HepG2 (cell line): Measurements from ENCODE around the gene FBXO33. TPM values are rescaled to one million over a fixed set of nuclear protein-coding genes. Genes with fewer than 3 reads are reported as not detected.
A peak's percentile ranks its signal among the peaks of the same experiment; 100 is the strongest.

Experiments used
- ATM ChIP-seq: fragments of 450-650 bp; IDR thresholded peaks from 2 replicates; pipeline ENCODE4 v1.7.1; 2017; ENCODE audit warnings: mild to moderate bottlenecking, borderline replicate concordance
- CEBPG ChIP-seq: IDR thresholded peaks from 2 replicates; pipeline ENCODE4 v1.6.1; 2016
- DMAP1 ChIP-seq: IDR thresholded peaks from 2 replicates; pipeline ENCODE4 v1.6.1; 2016
- ELF1 ChIP-seq: sonication (generic); formaldehyde crosslinking; IDR thresholded peaks from 2 replicates; pipeline ENCODE4 v1.4.0; 2020; ENCODE audit warnings: missing genetic modification reagents
- FOXA1 ChIP-seq, 2 experiments: fragments of 450-650 bp in 1 of 2; sonication (generic) in 1 of 2; formaldehyde crosslinking in 1 of 2; IDR thresholded peaks; 2 replicates each; pipeline versions ENCODE4 v1.4.0 to v1.6.1; 2016 to 2020; ENCODE audit warnings: missing genetic modification reagents in 1 of 2
- FOXC1 ChIP-seq: sonication (generic); formaldehyde crosslinking; IDR thresholded peaks from 2 replicates; pipeline ENCODE4 v1.8.0; 2022; ENCODE audit warnings: mild to moderate bottlenecking, missing genetic modification reagents, borderline replicate concordance
- FOXK1 ChIP-seq: sonication (generic); formaldehyde crosslinking; IDR thresholded peaks from 2 replicates; pipeline ENCODE4 v1.4.0; 2020; ENCODE audit warnings: low read depth, missing genetic modification reagents, borderline replicate concordance
- GMEB2 ChIP-seq: IDR thresholded peaks from 2 replicates; pipeline ENCODE4 v1.6.1; 2016; ENCODE audit warnings: missing biosample characterization, missing genetic modification reagents, low read depth
- JUN ChIP-seq: sonication (generic); formaldehyde crosslinking; IDR thresholded peaks from 2 replicates; pipeline ENCODE4 v1.4.0; 2020; ENCODE audit warnings: mild to moderate bottlenecking, missing genetic modification reagents
- MAZ ChIP-seq, 2 experiments: sonication (generic) in 1 of 2; formaldehyde crosslinking in 1 of 2; IDR thresholded peaks; 2 replicates each; pipeline versions ENCODE4 v1.5.0 to v1.6.1; 2012 to 2020; ENCODE audit warnings: low read depth in 2 of 2, mild to moderate bottlenecking in 2 of 2, borderline replicate concordance in 1 of 2, improper control_type of control experiment in 1 of 2, low read length in 1 of 2, missing genetic modification reagents in 1 of 2, moderate library complexity in 1 of 2
- PHF21A ChIP-seq: sonication (generic); formaldehyde crosslinking; IDR thresholded peaks from 2 replicates; pipeline ENCODE4 v1.5.0; 2020; ENCODE audit warnings: mild to moderate bottlenecking, missing genetic modification reagents
- PRDM10 ChIP-seq: sonication (generic); formaldehyde crosslinking; IDR thresholded peaks from 2 replicates; pipeline ENCODE4 v1.4.0; 2020; ENCODE audit warnings: low read depth, missing genetic modification reagents
- SALL2 ChIP-seq: sonication (generic); formaldehyde crosslinking; IDR thresholded peaks from 2 replicates; pipeline ENCODE4 v1.8.1; 2023; ENCODE audit warnings: mild to moderate bottlenecking, missing genetic modification reagents, inconsistent platforms
- U2AF1 ChIP-seq: fragments of 200-400 bp; formaldehyde crosslinking; optimal IDR thresholded peaks from 2 replicates; pipeline ENCODE3; 2017; ENCODE audit warnings: mild to moderate bottlenecking, low read depth, low read length
- ZKSCAN1 ChIP-seq: fragments of 150-350 bp; IDR thresholded peaks from 2 replicates; pipeline ENCODE4 v1.6.1; 2014; ENCODE audit warnings: low read length
- ZNF232 ChIP-seq: sonication (generic); formaldehyde crosslinking; IDR thresholded peaks from 2 replicates; pipeline ENCODE4 v1.4.0; 2020; ENCODE audit warnings: missing genetic modification reagents, borderline replicate concordance
- ZNF335 ChIP-seq: sonication (generic); formaldehyde crosslinking; IDR thresholded peaks from 2 replicates; pipeline ENCODE4 v1.4.0; 2020; ENCODE audit warnings: missing genetic modification reagents
- ZNF33B ChIP-seq: sonication (generic); formaldehyde crosslinking; IDR thresholded peaks from 2 replicates; pipeline ENCODE4 v1.5.1; 2020; ENCODE audit warnings: mild to moderate bottlenecking, missing genetic modification reagents
- ZNF720 ChIP-seq: sonication (generic); formaldehyde crosslinking; IDR thresholded peaks from 2 replicates; pipeline ENCODE4 v1.4.0; 2020; ENCODE audit warnings: missing genetic modification reagents
- ZNF792 ChIP-seq: IDR thresholded peaks from 2 replicates; pipeline ENCODE4 v1.6.1; 2016
- ZSCAN25 ChIP-seq: sonication (generic); formaldehyde crosslinking; IDR thresholded peaks from 2 replicates; pipeline ENCODE4 v1.8.0; 2022; ENCODE audit warnings: mild to moderate bottlenecking, missing genetic modification reagents
- polyA plus RNA-seq, 8 experiments: library from polyadenylated mRNA; depleted of rRNA in 3 of 8; stranded (reverse) in 7 of 8; unstranded in 1 of 8; fragments of >200 nt; fragmentation: Illumina TruSeq in 4 of 8; extraction: Trizol in 4 of 8; gene quantifications; 2 replicates each; pipeline versions ENCODE4 v1.2.1 to v1.2.3, GENCODE V29; 2011 to 2016; ENCODE audit warnings: low read depth in 4 of 8, missing spikeins in 1 of 8, mixed read lengths in 1 of 8; ENCODE audit not compliant: insufficient read depth in 1 of 8
- total RNA-seq, 5 experiments: library from RNA; depleted of rRNA; stranded (reverse); fragments of >200 nt; fragmentation: Illumina TruSeq; extraction: Trizol; gene quantifications; 2 replicates each; pipeline ENCODE4 v1.2.3, GENCODE V29; 2016; ENCODE audit warnings: low read depth in 1 of 5
- TF ChIP-seq, protein P1 (sequence below): sonication (generic); formaldehyde crosslinking; IDR thresholded peaks from 2 replicates; pipeline ENCODE4 v1.4.0; 2020; ENCODE audit warnings: missing genetic modification reagents
- TF ChIP-seq, protein P2 (sequence below): sonication (generic); formaldehyde crosslinking; conservative IDR thresholded peaks from 2 replicates; pipeline ENCODE4 v1.4.0; 2020; ENCODE audit warnings: missing genetic modification reagents

The FBXO33 gene
- total and polyA plus RNA-seq, 2 of the 13 experiments (the other 11 are each of a cell fraction or from before 2014, with no cell fraction given): 15.5 to 16.9 TPM

GRCh38 chr14:39432179-39432618 lies at the start of gene FBXO33 (continued):
- TF ChIP-seq GMEB2 (CRISPR knock-in tag) (peak; percentile 73), ATM (no peak), DMAP1 (CRISPR knock-in tag) (peak; percentile 56; the same call in 1 of the 2 replicates), ZNF720 (CRISPR knock-in tag) (peak; percentile 90; the same call in 1 of the 2 replicates), PHF21A (CRISPR knock-in tag) (no peak), ZNF232 (CRISPR knock-in tag) (peak; percentile 38; the same call in 1 of the 2 replicates), CEBPG (CRISPR knock-in tag) (peak; percentile 42), JUN (no peak), PRDM10 (peak; percentile 98), ZSCAN25 (CRISPR knock-in tag) (0 out of 2 replicates have a peak, but pooled peaks have one; percentile 16), ZKSCAN1 (no peak), ELF1 (CRISPR knock-in tag) (peak; percentile 96), FOXK1 (CRISPR knock-in tag) (peak; percentile 94), ZNF335 (CRISPR knock-in tag) (no peak; the same call in 1 of the 2 replicates), FOXC1 (peak; percentile 69), ZNF33B (CRISPR knock-in tag) (peak; percentile 97), ZNF792 (CRISPR knock-in tag) (0 out of 2 replicates have a peak, but pooled peaks have one; percentile 16), FOXA1 (IDR thresholded peaks at IDR 0.05) (no peak), FOXA1 (CRISPR knock-in tag; IDR thresholded peaks at IDR 0.05) (peak; percentile 2; the same call in 1 of the 2 replicates), SALL2 (CRISPR knock-in tag) (peak; percentile 97), MAZ (IDR thresholded peaks at IDR 0.05; ENCODE audit: borderline replicate concordance, low read depth, low read length) (peak; percentile 66; the same call in 1 of the 2 replicates), MAZ (CRISPR knock-in tag; IDR thresholded peaks at IDR 0.05; ENCODE audit: low read depth) (peak; percentile 76; the same call in 1 of the 2 replicates), U2AF1 (peak; percentile 8)
- TF ChIP-seq, protein P1, sequence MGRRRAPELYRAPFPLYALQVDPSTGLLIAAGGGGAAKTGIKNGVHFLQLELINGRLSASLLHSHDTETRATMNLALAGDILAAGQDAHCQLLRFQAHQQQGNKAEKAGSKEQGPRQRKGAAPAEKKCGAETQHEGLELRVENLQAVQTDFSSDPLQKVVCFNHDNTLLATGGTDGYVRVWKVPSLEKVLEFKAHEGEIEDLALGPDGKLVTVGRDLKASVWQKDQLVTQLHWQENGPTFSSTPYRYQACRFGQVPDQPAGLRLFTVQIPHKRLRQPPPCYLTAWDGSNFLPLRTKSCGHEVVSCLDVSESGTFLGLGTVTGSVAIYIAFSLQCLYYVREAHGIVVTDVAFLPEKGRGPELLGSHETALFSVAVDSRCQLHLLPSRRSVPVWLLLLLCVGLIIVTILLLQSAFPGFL: peak; percentile 96; the same call in 1 of the 2 replicates
- TF ChIP-seq, protein P2, sequence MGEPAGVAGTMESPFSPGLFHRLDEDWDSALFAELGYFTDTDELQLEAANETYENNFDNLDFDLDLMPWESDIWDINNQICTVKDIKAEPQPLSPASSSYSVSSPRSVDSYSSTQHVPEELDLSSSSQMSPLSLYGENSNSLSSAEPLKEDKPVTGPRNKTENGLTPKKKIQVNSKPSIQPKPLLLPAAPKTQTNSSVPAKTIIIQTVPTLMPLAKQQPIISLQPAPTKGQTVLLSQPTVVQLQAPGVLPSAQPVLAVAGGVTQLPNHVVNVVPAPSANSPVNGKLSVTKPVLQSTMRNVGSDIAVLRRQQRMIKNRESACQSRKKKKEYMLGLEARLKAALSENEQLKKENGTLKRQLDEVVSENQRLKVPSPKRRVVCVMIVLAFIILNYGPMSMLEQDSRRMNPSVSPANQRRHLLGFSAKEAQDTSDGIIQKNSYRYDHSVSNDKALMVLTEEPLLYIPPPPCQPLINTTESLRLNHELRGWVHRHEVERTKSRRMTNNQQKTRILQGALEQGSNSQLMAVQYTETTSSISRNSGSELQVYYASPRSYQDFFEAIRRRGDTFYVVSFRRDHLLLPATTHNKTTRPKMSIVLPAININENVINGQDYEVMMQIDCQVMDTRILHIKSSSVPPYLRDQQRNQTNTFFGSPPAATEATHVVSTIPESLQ: peak; percentile 95
